Activated CD4-positive, CD25-positive, alpha-beta regulatory T cell treated with anti-CD3 and anti-CD28 coated beads, Interleukin-2, amount 50 U/mL, for 16 hours (primary cell): ENCODE measurements around the gene CRACR2A.

ENCODE experiments used
- DNase-seq: peaks from one replicate; pipeline ENCODE4 v3.0.0-alpha.2; 2020; ENCODE audit warnings: low read depth, low spot score

The CRACR2A gene

DNA sequence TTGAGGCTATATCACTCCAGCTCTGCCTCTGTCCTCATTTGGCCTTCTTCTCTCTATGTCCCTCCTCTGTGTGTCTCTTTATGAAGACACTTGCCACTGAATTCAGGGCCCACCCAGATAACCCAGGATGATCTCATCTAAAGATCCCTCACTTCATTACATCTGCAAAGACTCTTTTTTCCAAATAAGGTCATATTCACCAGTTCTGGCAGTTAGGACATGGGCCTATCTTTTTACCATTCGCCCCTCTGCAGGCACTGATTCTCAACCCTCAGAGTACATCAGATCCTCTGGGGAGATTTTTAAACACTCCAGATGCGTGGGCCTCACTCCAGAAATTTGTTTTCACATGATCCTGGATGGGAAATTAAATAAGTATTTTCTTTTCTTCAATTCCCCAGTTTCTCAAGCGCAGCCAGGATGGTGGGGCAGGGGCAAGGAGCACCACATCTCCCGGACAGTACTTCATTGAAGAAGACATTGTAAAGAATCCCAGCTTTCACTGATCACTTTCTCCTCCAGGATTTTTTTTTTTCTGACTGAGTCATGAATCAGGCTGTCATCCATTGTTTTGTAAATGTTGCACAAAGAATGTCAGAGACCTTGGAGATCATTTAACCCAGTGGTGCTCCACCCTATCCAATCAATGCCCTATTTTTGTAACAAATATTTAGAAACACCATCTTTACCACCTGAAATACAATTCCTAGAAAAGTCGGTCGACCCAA, 27.4 kb downstream of the CRACR2A start:
- DNase-seq = no peak

DNA sequence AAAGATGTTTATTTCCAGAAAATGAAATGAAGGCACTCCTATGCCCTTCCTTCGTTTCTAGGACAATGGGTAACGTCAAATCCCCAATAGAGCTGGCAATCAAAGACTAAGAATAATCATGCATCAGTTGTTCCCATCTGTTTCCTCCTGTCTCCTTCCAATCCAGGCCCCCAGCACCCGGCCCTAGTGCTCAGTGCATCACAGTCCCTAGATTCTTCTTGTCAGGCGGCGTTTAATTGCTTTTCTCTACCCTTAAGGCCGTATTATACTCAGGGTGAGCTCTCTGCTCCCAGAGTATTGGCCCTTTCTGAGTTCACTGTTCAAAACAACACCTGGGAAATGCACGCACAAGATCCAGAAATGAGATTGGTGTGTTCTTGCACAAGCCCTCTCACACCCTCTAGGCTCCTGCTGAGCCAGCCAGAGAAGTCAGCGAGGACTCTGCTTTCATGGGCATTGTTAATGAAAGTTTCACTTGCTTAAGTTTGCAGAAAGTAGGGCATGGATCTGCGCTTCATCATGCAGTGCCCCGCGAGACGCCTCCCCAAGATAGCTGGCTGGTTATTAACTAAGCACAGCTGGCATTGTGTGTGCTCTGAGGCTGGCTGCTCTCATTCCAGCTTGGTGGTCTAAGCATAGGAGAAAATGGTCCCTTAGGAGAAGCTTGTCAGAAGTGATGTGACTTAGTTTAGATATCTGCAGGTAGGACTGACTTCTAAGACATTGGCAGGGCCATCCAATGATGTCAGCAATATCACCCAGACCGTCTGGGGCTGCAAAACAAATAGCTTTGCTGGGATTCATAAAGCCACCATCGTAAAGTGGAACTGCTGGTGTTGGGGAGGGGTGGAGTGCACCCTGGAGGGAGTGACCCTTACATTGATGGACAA, 28.7 kb downstream of the CRACR2A start:
- DNase-seq = no peak

DNA sequence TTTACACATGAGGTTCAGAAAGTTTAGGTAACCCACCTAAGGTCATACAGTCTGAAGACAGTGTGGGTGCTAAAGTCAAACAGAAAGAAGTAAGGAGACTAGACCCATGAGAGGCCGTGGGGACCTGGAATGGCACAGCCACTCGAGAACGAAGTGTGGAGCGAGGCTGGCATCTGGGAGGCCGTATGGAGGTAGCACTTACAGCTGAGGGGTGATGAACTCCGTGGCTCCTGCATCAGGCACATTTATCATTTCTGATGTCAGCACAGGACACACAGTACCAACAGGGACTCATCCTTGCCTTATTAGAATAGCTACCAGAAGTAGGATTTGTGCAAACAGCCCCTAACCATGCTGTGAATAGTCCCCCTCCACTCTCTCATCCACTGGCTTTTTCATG, 30.5 kb downstream of the CRACR2A start:
- DNase-seq = no peak

DNA sequence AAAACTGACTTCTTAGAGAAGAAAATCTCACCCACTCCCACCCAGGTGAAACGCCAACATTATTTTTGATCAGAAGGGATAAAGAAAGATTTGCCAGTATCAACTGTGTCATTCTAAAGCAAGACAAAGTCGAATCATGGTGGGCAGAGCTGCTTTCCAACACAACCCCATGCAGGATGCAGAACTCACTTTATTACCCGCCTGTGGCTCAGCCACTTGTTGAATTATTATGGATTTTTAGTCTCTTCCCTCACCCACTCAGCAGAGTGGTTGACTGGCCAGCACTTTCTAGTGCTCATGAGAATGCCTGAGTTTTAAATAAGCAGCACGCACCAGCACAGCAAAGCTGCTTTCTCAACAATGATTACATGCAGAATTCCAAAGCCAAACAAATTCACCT, 32.1 kb downstream of the CRACR2A start:
- no peak for DNase-seq

DNA sequence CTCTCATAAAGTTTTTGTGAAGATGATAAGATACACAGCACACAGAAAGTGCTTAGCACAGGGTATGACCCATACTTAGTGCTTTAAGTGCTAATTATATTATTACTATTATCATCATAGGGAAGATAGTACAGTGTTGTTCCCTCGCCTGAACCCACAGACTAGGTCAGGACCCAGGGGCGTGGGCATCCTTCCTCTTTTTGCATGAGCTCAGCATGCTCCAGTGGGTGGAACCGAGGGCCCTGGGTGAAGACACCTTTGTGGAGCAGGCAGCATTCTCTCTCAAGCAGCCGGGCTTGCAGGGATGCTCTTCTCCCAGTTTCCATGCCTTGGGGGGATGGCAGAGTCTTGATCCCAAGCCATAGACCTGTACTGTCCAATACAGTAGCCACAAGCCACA, 34.8 kb downstream of the CRACR2A start:
- no peak for DNase-seq

DNA sequence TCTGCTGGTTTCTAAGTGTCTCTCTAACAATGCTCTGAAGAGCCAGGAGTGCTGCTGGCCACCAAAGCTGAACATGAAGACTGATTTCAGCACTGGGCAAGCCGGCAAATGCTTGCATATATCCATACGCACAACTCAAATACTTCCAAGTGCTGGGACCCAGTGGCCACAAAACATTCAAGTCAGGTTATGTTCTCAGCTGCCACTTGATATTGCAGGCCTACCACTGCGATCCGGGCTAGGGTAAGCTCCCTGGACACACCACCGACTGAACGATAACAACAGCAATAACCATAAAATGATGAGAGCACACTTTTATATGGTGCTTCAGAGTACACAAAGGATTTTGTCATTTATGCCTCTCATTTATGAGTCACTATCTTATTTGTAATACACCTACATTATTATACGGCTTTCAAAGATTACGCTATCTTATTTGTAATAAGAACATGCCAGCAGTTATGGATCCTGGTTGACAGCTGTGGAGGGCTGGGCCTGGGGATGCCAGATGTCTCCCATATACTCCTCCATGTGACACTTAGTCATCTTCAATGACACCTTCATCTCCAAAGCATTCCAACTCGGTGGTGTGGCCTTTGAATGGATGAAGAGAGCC, 35.5 kb downstream of the CRACR2A start:
- no peak for DNase-seq

DNA sequence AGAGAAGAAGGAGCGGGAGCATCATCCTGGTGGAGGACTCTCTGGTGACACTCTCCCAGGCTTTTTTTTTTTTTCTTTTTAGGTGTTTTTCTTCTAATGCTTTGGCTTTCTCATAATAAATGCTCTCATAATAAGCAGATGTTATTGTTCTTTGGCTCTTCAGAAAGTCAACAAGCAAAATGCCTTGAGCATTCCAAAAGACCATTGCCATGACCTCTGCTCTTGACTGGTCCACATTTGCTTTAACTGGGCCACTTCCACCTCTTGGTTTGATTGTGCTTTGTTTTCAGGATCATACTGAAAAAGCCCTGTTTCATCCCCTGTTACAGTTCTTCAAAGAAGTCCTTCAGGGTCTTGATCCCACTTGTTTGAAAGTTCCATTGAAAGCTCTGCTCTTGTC, 36.9 kb downstream of the CRACR2A start:
- DNase-seq = no peak

DNA sequence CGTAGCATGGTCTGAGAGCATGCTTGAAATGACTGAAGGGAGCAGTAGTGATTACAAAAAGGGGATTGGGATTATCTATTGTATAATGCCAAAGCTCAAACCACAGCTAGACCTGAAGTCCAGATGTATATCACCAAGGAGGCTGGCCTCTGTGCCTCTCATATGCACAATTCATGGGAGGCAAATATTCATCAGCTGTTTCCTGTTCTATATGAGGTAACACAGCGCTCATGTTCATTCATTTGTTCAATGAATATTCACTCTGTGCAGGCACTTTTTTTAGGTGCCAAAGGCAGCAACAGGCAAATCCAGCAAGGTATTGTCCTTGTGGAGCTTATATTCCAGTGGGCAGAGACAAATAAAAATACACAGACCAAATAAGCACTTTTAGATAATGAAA, 39.0 kb downstream of the CRACR2A start:
- no peak for DNase-seq

DNA sequence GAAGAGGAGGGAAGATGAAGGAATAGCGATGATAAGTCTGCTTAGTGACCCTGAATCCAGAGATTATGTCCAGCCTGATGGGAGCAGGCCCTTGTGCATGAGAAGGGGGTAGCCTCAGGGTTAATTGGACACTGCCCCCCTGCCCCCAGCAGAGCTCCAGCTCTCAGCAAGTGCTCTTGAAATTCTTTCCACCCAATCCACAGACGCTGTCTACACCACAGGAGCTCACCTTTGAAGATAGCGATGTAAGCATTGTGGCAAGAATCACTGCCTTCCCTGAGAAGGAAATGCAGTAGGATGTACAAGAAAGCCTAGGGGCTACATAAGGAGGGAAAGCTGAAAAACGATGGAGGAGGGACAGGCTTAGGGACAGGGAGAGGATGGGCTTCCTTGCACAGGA, 39.4 kb downstream of the CRACR2A start:
- no peak for DNase-seq

DNA sequence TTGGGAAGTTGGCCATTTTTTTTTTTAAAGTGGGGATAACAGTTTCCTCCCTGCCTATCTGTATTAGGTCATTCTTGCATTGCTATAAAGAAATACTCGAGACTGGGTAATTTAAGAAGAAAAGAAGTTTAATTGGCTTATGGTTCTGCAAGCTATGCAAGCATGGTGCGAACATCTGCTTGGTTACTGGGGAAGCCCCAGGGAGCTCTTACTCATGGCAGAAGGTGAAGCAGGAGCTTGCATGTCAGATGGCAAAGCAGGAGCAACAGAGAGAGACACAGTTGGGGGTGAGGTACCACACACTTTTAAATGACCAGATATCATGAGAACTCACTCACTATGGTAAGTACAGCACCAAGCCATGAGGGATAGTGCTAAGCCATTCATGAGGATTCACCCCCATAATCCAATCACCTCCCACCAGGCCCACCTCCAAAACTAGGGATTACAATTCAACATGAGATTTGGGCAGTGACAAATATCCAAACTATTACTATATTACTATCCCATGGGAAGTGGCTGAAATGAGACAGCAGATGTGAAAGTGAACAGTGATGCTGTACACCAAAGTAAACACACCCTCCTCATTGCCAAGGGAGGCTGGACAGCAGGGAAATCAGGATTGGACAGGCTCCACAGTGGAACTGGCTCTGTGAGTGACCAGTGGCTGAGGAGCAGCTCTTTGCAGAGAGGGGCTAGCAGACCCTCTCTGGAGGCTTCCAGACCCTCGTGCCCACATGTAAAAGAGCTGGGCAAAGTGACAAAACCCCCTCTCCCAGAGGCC, 40.5 kb downstream of the CRACR2A start:
- DNase-seq = no peak

DNA sequence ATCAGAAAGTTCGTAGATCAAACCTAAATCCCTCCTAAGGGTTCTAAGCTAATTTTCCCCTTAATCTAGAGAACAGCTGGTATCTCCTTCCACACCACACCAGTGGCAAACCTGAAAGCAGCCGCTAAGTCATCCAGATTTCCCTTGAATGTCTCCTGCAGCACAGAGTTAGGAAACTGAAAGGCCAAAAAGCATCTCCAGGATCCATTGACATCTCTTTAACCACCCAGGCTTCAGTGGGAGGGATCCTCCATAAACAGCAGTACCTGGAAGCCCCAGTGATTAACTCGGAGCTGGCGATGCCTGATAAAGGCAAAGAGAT, 47.6 kb downstream of the CRACR2A start:
- no peak for DNase-seq

DNA sequence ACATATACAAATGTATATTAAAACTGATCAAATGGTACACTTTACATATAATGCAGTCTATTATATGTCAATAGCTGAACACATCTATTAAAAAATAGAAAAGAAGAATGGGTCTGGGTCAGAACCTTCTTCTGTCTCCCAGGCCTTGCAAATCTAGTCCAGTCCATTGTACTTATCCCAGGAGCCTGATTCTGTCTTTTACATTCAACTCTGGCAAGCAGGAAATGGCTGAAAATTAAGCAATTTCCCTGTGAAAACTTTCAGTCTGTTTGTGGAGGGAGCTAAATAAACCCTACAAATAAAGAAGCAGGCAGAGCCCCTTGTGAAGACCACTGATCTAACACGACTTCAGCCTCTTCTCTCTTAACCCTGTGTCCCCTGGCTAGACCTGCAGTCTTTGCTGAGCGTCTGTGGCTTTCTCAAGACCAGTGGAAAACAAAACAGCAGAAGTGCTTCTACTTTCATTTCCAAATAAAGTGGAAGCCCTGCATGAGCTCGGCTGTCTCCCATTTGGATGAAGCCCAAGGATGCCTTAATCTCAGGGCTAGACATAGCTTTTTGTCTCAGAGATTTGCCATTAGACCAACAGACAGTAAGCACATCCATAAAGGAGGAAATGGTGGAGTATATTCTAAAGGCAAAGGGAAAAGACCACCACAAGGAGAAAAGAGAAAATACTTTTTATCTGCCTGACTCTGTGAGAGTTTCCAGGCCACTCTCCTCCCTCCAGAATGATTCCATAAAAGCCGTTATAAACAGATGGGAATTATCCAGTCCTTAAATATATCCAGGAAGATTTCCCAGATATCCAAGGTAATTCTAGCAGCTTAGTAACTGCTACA, 48.2 kb downstream of the CRACR2A start:
- DNase-seq = no peak

DNA sequence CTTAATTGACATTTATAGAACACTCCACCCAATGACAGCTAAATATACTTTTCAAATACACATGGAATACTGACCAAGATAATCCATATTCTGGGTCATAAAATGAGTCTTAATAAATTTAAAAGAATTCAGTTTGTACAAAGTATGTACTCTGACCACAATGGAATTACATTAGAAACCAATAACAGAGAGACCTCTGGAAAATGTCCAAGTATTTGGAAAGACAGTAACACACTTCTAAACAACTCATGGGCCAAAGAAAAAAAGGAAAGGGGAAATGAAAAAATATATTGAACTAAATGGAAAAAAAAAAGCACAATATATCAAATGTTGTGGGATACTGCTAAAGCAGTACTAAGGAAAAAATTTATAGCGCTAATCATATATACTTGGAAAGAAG, 52.0 kb downstream of the CRACR2A start:
- no peak for DNase-seq

DNA sequence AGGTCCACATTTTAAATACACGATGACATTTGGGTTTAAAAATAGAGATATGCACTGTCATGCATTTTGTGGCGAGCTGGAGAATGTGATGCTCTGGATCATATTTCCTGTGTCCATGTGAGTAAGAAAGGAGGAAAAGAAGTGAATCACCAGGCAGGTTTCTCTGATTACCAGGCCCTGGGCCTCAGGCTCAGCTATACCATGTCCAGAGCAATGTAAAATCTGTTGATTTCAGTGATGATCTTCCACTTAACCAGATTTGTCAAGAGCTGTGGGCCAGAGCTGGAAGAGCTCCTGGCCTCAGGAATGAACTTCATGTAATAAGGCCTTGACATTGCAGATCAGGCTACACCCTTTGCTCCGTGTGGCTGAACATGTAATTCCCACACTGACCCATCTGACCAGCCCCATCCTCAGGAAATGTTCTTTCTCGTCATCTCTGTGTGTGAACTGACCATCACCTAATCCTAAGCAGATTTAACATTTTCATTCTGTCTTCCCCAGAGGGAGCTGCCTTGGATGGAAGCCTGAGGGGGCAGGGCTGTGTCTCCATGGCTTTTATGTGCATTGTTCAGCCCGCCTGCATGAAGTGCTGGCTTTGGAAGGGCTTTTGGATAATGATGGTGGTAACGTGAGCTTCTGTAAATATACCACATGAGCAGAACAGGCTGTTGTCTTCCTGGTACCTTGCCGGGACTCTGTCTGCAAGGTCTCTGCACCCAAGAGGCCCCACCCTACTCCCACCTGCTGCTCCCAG, 54.5 kb downstream of the CRACR2A start:
- no peak for DNase-seq

DNA sequence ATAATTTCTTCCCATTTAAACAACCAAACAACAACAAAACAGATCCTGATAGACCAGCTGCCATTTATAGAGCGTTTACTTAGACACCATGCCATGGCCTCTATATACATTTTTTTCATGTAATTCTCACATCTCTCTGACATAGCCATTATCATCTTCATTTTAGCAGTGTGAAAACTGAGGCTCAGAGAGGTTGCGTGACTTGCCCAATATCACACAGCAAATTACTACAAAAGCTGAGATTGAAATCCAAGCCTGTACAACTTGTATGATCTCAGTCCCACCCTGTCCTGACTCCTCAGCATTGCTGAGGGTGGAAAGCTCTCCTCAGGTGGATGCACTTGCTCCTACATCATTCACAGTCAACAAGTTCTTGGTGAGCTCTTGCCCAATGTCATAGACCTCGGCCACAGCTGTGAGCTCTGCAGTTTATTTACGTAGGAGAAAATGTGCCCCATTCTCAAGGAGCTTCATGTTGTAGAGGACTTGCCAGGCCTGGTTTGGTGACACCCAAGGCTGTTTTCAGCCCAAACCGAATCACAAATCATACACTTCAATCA, 55.5 kb downstream of the CRACR2A start:
- no peak for DNase-seq

DNA sequence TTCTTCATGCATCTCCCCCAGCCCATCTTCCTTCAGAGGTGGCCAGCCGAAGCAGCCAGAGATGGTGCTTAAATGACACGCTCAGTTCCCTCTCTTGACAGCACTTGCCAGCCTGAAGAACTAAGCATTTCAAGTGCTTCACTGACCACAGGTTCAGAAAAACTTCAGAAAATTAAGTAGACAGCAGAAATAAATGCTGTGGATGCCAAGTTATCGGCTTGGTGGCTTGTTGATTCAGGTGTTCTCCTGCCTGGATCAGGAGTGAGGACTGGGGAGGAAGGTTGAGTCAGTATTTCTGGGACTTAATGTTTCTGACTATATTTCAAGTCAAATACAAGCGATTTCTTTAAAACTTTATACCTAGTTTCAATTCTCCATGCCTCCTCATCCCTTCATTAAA, 58.2 kb downstream of the CRACR2A start:
- DNase-seq = no peak

DNA sequence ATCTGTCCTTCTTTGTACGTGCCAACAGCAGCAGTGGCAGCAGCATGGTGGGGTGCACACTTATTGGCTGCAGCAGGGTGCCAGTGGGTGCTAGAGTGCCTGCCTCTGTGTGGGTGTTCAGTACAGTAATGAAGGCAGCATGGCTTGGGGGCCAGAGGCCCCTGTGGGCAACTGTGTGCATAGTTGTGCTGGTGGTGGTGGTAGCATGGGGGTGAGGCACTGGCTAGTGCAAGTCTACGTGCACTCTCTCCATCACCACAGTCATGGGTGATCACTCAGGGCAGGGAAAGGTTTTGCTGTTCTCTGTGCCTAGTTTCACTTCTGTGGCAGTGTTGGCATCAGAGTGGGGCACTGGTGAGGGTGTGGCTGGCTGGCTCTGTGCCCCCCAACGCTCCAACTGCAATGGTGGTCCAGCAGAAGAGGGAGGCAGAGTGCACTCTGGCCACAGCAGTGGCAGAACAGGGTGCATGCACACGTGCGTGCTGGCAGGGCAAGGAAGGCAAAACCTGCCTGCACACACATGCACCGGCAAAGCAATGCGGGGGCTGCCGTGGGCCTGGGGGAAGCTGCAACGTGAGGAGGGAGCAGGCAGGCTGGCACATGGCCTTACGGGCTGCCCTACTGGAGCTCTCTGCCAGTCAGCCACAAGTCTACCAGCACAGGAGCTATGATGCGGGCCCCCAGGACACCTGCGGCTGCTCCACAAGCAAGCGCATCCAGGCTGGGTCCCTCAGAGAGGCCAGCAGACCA, 60.1 kb downstream of the CRACR2A start:
- DNase-seq = no peak

DNA sequence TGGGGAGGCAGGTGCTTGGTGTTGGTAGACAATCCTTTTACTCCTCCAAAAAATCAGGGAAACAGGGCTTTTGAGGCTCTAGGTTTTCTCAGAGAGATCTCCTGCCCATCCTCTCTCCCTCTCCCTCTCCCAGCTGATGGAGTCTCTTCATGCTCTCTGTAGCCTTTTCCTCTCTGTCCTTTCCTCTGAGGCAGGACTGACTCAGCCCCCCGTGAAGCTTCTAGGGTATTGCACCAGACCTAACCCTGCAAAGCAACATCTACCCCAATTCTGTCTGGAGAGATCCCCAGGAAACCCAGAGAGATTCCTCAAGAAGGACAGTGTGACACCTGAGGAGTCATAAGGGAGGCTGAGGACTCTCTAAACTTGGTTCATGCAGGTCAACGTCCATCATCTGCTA, 66.4 kb downstream of the CRACR2A start:
- DNase-seq = no peak

DNA sequence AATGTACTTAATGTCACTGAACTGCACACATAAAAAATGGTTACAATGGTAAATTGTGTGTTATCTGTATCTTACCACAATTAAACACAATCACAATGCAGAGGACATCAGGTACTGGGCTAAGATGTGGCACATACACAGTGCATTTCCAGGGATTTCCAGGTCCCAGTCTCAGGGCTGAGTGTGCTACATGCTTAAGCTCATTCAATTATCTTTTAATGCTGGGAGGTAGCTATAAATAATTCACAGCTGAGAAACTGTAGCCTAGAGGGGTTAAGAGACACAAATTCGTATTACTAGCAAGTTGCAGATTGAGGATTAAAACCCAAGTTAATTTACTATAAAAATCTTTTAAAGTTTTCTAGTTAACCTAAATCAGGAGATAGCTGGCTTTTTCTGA, 67.1 kb downstream of the CRACR2A start:
- no peak for DNase-seq
